Measurements from ENCODE around the gene TAX1BP1.

TAX1BP1 gene

GRCh38 chr7:27866828-27867672 lies 127.1 kb downstream of the TAX1BP1 start:
- H3K4me3 ChIP-seq (ENCODE audit: low read depth, low read length): no peak overlapping the region
- TF ChIP-seq CTCF (IDR thresholded peaks at IDR 0.05; ENCODE audit: insufficient read depth, low read depth, low read length, missing control alignments): no peak
- no peak for DNase-seq (ENCODE audit: low read depth)

- H3K4me3 ChIP-seq (ENCODE audit: low read depth, low read length): no peak overlapping the region
- DNase-seq (ENCODE audit: low read depth): no peak
- TF ChIP-seq CTCF (IDR thresholded peaks at IDR 0.05; ENCODE audit: insufficient read depth, low read depth, low read length, missing control alignments): no peak
Measured at GRCh38 chr7:27868131-27868550, 128.2 kb downstream of the TAX1BP1 start.

- DNase-seq (ENCODE audit: low read depth): no peak
- TF ChIP-seq CTCF (IDR thresholded peaks at IDR 0.05; ENCODE audit: insufficient read depth, low read depth, low read length, missing control alignments): no peak
- no peak overlapping the region for H3K4me3 ChIP-seq (ENCODE audit: low read depth, low read length)
Measured at GRCh38 chr7:27869056-27869455, 129.1 kb downstream of the TAX1BP1 start.

- no peak for DNase-seq (ENCODE audit: low read depth)
- H3K4me3 ChIP-seq (ENCODE audit: low read depth, low read length): no peak overlapping the region
- TF ChIP-seq CTCF (IDR thresholded peaks at IDR 0.05; ENCODE audit: insufficient read depth, low read depth, low read length, missing control alignments): no peak
Measured at GRCh38 chr7:27870595-27870994, 130.6 kb downstream of the TAX1BP1 start.

- TF ChIP-seq CTCF (IDR thresholded peaks at IDR 0.05; ENCODE audit: insufficient read depth, low read depth, low read length, missing control alignments): no peak
- no peak for DNase-seq (ENCODE audit: low read depth)
- H3K4me3 ChIP-seq (ENCODE audit: low read depth, low read length): no peak overlapping the region
Measured at GRCh38 chr7:27871086-27871485, 131.1 kb downstream of the TAX1BP1 start.

- no peak overlapping the region for H3K4me3 ChIP-seq (ENCODE audit: low read depth, low read length)
- DNase-seq (ENCODE audit: low read depth): no peak
- no peak for TF ChIP-seq CTCF (IDR thresholded peaks at IDR 0.05; ENCODE audit: insufficient read depth, low read depth, low read length, missing control alignments)
Measured at GRCh38 chr7:27871866-27872265, 131.9 kb downstream of the TAX1BP1 start.
